OCI-LY3 (cell line): ENCODE results near the gene EDC4.

ENCODE experiments used
- EZH2phosphoT487 ChIP-seq: fragments of 200-600 bp; shearing (Covaris generic); IDR thresholded peaks from 2 replicates; pipeline ENCODE4 v1.6.1; 2018; ENCODE audit warnings: antibody characterized with exemption, mixed run types, low read depth
- TF ChIP-seq, protein P1 (sequence below): fragments of 200-600, 300-600 bp; sonication (generic); IDR thresholded peaks from 2 replicates; pipeline ENCODE4 v1.5.1; 2014; ENCODE audit warnings: antibody characterized with exemption, low read length, low read depth

DNA sequence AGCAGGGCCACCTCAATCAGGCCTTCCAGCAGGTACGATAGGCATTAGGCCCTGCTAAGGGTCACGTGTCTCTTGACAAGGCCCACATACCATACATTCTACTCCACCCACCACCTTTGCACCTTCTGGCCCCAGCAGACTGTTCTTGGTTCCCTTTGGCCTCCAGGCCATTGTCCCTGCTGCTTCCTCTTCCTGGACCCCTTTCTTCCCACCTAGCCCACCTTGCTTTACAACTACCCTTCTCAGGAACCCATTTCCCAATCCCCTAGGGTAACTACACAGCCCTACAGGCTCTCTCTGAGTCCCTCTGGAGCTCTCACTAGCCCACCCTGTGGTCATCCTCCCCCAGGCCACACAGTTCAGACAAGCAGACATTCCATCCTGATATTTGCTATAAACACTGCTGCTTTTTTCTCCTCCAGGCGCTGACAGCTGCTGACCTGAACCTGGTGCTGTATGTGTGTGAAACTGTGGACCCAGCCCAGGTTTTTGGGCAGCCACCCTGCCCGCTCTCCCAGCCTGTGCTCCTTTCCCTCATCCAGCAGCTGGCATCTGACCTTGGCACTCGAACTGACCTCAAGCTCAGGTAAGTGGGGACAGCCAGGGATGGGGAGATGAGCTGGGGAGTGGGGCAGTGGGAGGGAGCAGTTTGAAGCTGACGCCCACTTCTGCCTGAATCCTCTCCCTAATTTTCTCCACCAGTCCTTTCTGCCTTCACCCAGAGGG is 10.5 kb downstream of the EDC4 start:
- TF ChIP-seq, protein P1, sequence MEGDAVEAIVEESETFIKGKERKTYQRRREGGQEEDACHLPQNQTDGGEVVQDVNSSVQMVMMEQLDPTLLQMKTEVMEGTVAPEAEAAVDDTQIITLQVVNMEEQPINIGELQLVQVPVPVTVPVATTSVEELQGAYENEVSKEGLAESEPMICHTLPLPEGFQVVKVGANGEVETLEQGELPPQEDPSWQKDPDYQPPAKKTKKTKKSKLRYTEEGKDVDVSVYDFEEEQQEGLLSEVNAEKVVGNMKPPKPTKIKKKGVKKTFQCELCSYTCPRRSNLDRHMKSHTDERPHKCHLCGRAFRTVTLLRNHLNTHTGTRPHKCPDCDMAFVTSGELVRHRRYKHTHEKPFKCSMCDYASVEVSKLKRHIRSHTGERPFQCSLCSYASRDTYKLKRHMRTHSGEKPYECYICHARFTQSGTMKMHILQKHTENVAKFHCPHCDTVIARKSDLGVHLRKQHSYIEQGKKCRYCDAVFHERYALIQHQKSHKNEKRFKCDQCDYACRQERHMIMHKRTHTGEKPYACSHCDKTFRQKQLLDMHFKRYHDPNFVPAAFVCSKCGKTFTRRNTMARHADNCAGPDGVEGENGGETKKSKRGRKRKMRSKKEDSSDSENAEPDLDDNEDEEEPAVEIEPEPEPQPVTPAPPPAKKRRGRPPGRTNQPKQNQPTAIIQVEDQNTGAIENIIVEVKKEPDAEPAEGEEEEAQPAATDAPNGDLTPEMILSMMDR, result no peak
- TF ChIP-seq EZH2phosphoT487, result no peak
